Pancreas (tissue), 10 donors: Measurements from ENCODE around the gene TMIE. TPM values are rescaled to one million over a fixed set of nuclear protein-coding genes. Genes with fewer than 3 reads are reported as not detected.
A peak's percentile ranks its signal among the peaks of the same experiment; 100 is the strongest.
"Not testable (repeated sequence)": the region's sequence is repeated elsewhere in the genome, so short reads cannot be mapped to it uniquely, and the experiment has no call there.

ENCODE experiments used
- ATAC-seq, 4 donors: fragments of 200-7000 bp; cut with Tn5 transposase; one replicate each; pipeline versions ENCODE4 v1.8.0 to v1.9.1; 2020; ENCODE audit warnings: mild to moderate bottlenecking in 4 of 4, moderate library complexity in 4 of 4
- DNase-seq, 6 donors: peaks; one replicate each; pipeline ENCODE4 v3.0.0-alpha.2; 2020
- FAIRE-seq: peaks from 2 replicates; lab custom pipeline; 2012; peaks lifted over from hg19 to GRCh38; lab: Jason Lieb, UNC
- H3K27ac ChIP-seq, 4 donors: fragments of 200-600 bp; sonication (generic); 1 replicate in 3 of 4; 2 replicates in 1 of 4; pipeline versions ENCODE4 v1.5.0 to v1.8.0; 2020
- H3K27me3 ChIP-seq, 4 donors: fragments of 200-600 bp; one replicate each; pipeline ENCODE4 v1.8.0; 2021
- H3K36me3 ChIP-seq, 3 donors: fragments of 200-600 bp; sonication (generic) in 1 of 3; one replicate each; pipeline versions ENCODE4 v1.5.0 to v1.8.0; 2020 to 2021
- H3K4me1 ChIP-seq, 3 donors: fragments of 200-600 bp; one replicate each; pipeline ENCODE4 v1.8.0; 2021
- H3K4me3 ChIP-seq, 4 donors: fragments of 200-600 bp; sonication (generic) in 2 of 4; one replicate each; pipeline versions ENCODE4 v1.5.0 to v1.8.0; 2020 to 2021
- H3K9me3 ChIP-seq, 4 donors: fragments of 200-600 bp; one replicate each; pipeline ENCODE4 v1.8.0; 2021
- whole genome bisulfite sequencing, 2 donors: extraction: QIAGEN DNeasy Blood & Tissue Kit; methylation state at CpG; one replicate each; pipeline ENCODE4 v1.1.7; 2013; 5-methylcytosine and 5-hydroxymethylcytosine counted together
- intact Hi-C, 3 donors: fragments of 100-400 bp; cut with DNase I; formaldehyde crosslinking; loops; one replicate each; pipeline versions ENCODE4 v1.11.1 to v1.14.2; 2022
- polyA plus RNA-seq, 2 donors: library from polyadenylated mRNA; stranded (reverse); fragments of 200-250 nt; gene quantifications; one replicate each; pipeline ENCODE4 v1.2.3, GENCODE V29; 2013
- total RNA-seq, 6 donors: library from RNA; stranded (reverse); fragmentation: NEBNext Ultra II Directional in 4 of 6; extraction: Animal tissue kit (Norgen Biotek cat#: 25700) in 4 of 6; gene quantifications; one replicate each; pipeline versions ENCODE4 v1.2.1 to v1.2.4, GENCODE V29; 2021 to 2023
- TF ChIP-seq, protein P1 (sequence below), 4 donors: fragments of 200-600 bp; sonication (generic) in 3 of 4; IDR thresholded peaks; one replicate each; pipeline versions ENCODE4 v1.5.0 to v1.8.0; 2021; ENCODE audit warnings: antibody characterized with exemption in 4 of 4
- donor health status: healthy with polysubstance abuse.
- donor health status: DM: no; HTN: no; CAD: no; lungs with moderate emphysema.
- donor health status: DM: no; HTN: no; CAD: no.
- donor health status: control.
- donor health status: control.
- donor health status: Bipolar disorder and iron deficiency.
- donor health status: DM: yes; HTN: yes; CAD: no.
- donor health status: DM: no; HTN: no; CAD: no.
- donor health status: DM: no; HTN: no; CAD: no.
- donor health status: DM: yes; HTN: yes; CAD: no.

Gene TMIE
- total and polyA plus RNA-seq, 8 donors: 0.08 to 0.52 (median 0.14) TPM; not detected in 1

DNA sequence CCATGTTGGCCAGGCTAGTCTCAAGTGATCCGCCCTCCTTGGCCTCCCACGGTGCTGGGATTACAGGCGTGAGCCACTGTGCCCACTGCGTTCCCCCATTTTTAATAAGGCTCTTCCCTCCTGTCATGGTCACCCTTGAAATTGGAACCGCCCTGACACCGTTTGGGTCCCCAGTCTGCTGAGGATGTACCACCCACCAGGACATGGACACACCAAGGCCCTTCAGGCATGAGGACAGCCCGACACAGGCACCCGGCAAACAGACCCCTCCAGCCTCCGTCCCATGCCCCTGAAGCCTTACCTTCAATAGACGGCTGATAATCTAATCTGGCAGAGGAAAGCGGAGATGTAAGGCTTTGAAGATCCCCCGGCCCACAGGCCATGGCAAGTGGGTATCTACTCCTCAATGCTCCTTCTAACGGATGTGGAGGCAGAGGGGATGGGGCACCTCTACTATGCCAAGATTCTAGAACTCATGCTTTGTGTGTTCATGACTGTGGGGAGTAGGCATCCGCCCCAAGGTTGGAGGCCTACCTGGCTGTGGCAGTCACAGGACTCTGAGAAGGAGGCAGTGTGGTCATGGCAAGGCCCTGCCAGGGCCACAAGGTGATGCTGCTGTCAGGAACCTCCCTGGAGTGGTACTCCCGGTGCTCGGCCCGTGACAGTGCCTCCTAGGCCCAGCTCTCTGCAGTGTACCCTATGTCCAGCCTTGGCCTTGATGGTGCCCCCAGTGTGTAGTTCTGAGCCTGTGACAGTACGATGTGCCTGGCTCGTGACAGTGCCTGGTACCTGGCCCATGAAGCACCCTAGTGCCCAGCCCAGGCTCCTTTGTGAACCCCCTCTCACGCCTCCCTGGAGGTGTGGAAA, 35.0 kb downstream of the TMIE start:
- H3K27me3 ChIP-seq: no peaks in the 10 kb centered on the region
- H3K9me3 ChIP-seq: no peaks in the 10 kb centered on the region
- DNase-seq (no peak), FAIRE-seq (no peak), ATAC-seq (no peak)
- TF ChIP-seq, protein P1, sequence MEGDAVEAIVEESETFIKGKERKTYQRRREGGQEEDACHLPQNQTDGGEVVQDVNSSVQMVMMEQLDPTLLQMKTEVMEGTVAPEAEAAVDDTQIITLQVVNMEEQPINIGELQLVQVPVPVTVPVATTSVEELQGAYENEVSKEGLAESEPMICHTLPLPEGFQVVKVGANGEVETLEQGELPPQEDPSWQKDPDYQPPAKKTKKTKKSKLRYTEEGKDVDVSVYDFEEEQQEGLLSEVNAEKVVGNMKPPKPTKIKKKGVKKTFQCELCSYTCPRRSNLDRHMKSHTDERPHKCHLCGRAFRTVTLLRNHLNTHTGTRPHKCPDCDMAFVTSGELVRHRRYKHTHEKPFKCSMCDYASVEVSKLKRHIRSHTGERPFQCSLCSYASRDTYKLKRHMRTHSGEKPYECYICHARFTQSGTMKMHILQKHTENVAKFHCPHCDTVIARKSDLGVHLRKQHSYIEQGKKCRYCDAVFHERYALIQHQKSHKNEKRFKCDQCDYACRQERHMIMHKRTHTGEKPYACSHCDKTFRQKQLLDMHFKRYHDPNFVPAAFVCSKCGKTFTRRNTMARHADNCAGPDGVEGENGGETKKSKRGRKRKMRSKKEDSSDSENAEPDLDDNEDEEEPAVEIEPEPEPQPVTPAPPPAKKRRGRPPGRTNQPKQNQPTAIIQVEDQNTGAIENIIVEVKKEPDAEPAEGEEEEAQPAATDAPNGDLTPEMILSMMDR (IDR thresholded peaks at IDR 0.05): no peak
- intact Hi-C loops: no loop called here
- H3K4me3 ChIP-seq: no peak overlapping the region
- WGBS, 2 donors: 85 to 95% methylated on average over 20 of the region's 20 CpGs
- no peak overlapping the region for H3K27ac ChIP-seq
- no peaks in the 10 kb centered on the region for H3K36me3 ChIP-seq
- H3K4me1 ChIP-seq: peaks cover 0 to 3% (median 0%) of the 10 kb centered on the region in 3 donors

DNA sequence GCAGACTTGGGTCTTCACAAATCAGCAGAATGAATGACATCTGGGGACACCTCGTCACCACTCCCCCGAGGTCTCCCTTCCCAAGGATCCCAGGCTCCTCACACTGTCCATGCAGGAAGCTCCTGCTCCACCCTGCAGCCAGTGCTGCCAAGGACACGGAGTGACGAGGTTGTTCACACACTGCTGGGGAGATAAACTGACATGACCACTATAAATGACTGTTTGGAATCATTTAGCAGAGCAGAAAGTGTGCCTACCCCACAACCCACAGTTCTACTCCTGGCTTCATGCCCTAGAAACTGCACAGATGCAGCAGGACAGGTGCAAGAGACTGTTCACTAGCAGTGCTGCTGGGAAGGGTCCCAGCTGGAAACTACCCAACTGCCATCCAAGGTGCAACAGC, 36.1 kb downstream of the TMIE start:
- Histone ChIP-seq H3K27me3 (no peaks in the 10 kb centered on the region), H3K4me3 (no peak overlapping the region), H3K9me3 (no peaks in the 10 kb centered on the region), H3K36me3 (no peaks in the 10 kb centered on the region), H3K27ac (no peak overlapping the region), H3K4me1 (no peaks in the 10 kb centered on the region)
- TF ChIP-seq, protein P1 (IDR thresholded peaks at IDR 0.05): no peak
- ATAC-seq (peak in 3 of 4 donors; percentile 57 to 84 (median 61)), DNase-seq (peak in 1 of 6 donors; percentile 10), FAIRE-seq (no peak)
- intact Hi-C loops: no loop called here
- 20 to 22% methylated on average over 4 of the region's 4 CpGs for WGBS, 2 donors

DNA sequence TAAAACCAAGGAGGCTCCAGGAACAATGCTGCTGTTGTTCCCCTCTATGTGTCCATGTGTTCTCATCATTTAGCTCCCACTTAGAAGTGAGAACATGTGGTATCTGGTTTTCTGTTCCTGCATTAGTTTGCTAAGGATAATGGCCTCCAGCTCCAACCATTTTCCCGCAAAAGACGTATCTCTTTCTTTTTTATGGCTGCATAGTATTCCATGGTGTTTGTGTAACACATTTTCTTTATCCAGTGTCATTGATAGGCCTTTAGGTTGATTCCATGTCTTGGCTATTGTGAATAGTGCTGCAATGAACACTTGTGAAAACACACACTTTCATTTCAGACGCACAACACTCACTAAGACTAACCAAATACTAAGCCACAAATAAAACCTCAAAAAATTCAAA, 38.4 kb downstream of the TMIE start:
- H3K27ac ChIP-seq, ATAC-seq, H3K27me3 ChIP-seq, H3K4me3 ChIP-seq, FAIRE-seq, DNase-seq, intact Hi-C loops, H3K36me3 ChIP-seq, H3K9me3 ChIP-seq, H3K4me1 ChIP-seq: not testable (repeated sequence)
- WGBS, 2 donors: 96 to 97% methylated on average over 3 of the region's 3 CpGs

DNA sequence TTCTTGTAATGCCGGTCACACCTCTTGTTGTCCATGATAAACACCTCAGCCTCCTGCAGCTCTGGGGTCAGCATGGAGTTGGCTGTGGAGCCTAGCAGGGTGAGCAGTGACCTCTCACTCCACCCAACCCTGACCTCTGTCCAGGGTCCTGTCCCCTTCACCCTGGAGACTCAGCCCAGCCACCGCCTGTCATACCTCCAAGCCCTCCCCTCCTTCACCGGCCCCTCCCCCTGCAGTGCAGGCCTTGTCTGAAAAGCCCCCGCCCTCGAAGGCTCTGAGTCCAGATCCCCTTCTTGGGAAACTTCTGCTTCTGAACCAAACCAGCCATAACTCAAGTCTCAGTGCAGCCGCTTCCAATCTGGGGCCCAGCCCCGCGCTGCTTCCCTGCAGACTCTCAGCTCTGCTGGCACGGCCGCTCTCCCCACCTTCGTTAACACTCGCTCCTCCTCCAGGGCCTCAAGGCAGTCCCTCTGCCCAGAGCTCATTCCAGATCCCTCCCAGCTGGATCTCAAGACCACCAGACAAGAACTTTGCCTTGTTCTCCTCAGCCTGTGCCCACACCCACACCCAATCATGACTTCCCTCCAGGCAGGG, 41.9 kb downstream of the TMIE start:
- Histone ChIP-seq H3K27ac (no peak overlapping the region), H3K4me3 (no peak overlapping the region), H3K36me3 (no peaks in the 10 kb centered on the region), H3K27me3 (no peaks in the 10 kb centered on the region), H3K4me1 (no peaks in the 10 kb centered on the region), H3K9me3 (no peaks in the 10 kb centered on the region)
- ATAC-seq (no peak), FAIRE-seq (no peak), DNase-seq (no peak)
- intact Hi-C loops: no loop called here
- 90 to 96% methylated on average over 12 of the region's 12 CpGs for WGBS, 2 donors
- TF ChIP-seq, protein P1 (IDR thresholded peaks at IDR 0.05): no peak

DNA sequence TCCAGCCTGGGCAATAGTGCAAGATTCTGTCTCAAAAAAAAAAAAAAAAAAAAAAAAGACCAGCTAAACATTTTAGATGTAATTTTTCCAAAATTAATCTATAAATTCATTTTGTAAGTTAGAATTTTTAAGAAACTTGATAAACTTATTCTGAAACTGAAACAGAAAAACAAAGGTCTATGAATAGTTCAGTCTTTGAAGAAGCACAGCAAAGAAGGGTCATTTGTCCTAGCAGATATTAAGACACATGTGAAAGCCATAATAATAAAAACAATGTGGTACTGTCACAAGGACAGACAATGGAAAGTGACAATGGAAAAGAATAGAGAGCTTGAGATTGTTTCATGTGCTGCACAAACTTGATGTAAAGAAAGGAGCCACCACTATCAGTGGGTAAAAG, 45.5 kb downstream of the TMIE start:
- Histone ChIP-seq H3K36me3 (no peaks in the 10 kb centered on the region), H3K4me3 (no peak overlapping the region), H3K4me1 (no peaks in the 10 kb centered on the region), H3K27me3 (no peaks in the 10 kb centered on the region), H3K9me3 (no peaks in the 10 kb centered on the region), H3K27ac (no peak overlapping the region)
- FAIRE-seq (no peak), DNase-seq (no peak), ATAC-seq (no peak)
- TF ChIP-seq, protein P1 (IDR thresholded peaks at IDR 0.05): no peak
- intact Hi-C loops: no loop called here
